KMS-11 (cell line): ENCODE results near the gene CAPN1.
"Not testable (repeated sequence)": the region's sequence is repeated elsewhere in the genome, so short reads cannot be mapped to it uniquely, and the experiment has no call there.

Experiments
- H2AFZ ChIP-seq: fragments of 200-600 bp; sonication (generic); 2 replicates; pipeline ENCODE4 v1.6.1; 2016; ENCODE audit warnings: antibody characterized with exemption, mixed run types, low read depth
- H3K27ac ChIP-seq: fragments of 200-600 bp; sonication (generic); 2 replicates; pipeline ENCODE4 v1.6.1; 2016; ENCODE audit warnings: mild to moderate bottlenecking, mixed run types
- H3K27me3 ChIP-seq: fragments of 200-600 bp; sonication (generic); 2 replicates; pipeline ENCODE4 v1.6.1; 2017; ENCODE audit warnings: mild to moderate bottlenecking, low read depth, mixed run types, moderate library complexity; ENCODE audit not compliant: insufficient read depth
- H3K36me3 ChIP-seq: fragments of 200-600 bp; sonication (generic); 2 replicates; pipeline ENCODE4 v1.6.1; 2017; ENCODE audit warnings: mild to moderate bottlenecking, mixed run types; ENCODE audit not compliant: insufficient read depth
- H3K4me1 ChIP-seq: fragments of 200-600 bp; sonication (generic); 2 replicates; pipeline ENCODE4 v1.6.1; 2016; ENCODE audit warnings: mild to moderate bottlenecking, low read depth, mixed run types; ENCODE audit not compliant: poor library complexity, severe bottlenecking
- H3K4me2 ChIP-seq: fragments of 200-600 bp; sonication (generic); 2 replicates; pipeline ENCODE4 v1.7.0; 2016; ENCODE audit warnings: mild to moderate bottlenecking, mixed run types
- H3K4me3 ChIP-seq: fragments of 200-600 bp; sonication (generic); IDR thresholded peaks from 2 replicates; pipeline ENCODE4 v1.6.1; 2017; ENCODE audit warnings: low read depth, low read length, mixed read lengths; ENCODE audit not compliant: insufficient read depth
- H3K79me2 ChIP-seq: fragments of 200-600 bp; sonication (generic); 2 replicates; pipeline ENCODE4 v1.6.1; 2016; ENCODE audit warnings: low read depth, mixed run types; ENCODE audit not compliant: insufficient read depth
- H3K9ac ChIP-seq: fragments of 200-600 bp; sonication (generic); 2 replicates; pipeline ENCODE4 v1.6.1; 2016; ENCODE audit warnings: mild to moderate bottlenecking, mixed run types
- H4K20me1 ChIP-seq: fragments of 200-600 bp; sonication (generic); 2 replicates; pipeline ENCODE4 v1.6.1; 2016; ENCODE audit warnings: mild to moderate bottlenecking, mixed run types; ENCODE audit not compliant: insufficient read depth
- TF ChIP-seq, protein P1 (sequence below): fragments of 200-600 bp; sonication (generic); conservative IDR thresholded peaks from 2 replicates; pipeline ENCODE4 v1.6.1; 2017; ENCODE audit warnings: low read depth, mild to moderate bottlenecking, antibody characterized with exemption, low read length, moderate library complexity, mixed read lengths

Gene CAPN1

DNA sequence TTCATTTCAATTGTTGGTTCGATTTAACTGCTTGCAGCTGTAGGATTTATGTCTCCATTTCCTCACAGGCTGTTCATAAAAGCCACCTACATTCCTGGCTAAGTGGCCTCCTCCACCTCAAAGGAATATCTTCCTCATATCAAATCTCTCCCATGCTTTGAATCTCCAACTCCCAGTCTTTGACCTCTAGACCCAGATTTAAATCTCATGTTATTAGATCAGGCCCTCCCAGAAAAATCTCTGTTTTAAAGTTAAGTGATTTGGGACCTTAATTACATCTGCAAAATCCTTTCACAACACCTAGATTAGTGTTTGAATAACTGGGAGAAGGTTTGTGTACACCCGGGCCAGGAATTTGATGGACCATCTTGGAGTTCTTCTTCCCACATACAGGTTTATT lies 46.2 kb downstream of the CAPN1 start:
- Histone ChIP-seq H3K9ac (no peak overlapping the region), H3K4me1 (peaks cover 10% of the 10 kb centered on the region), H3K79me2 (no peaks in the 10 kb centered on the region), H3K36me3 (no peaks in the 10 kb centered on the region), H3K27ac (no peak overlapping the region), H3K4me2 (no peak overlapping the region), H3K4me3 (no peak overlapping the region), H2AFZ (no peak overlapping the region), H3K27me3 (peaks cover 11% of the 10 kb centered on the region; the same call in 1 of the 2 replicates), H4K20me1 (no peaks in the 10 kb centered on the region)
- TF ChIP-seq, protein P1, sequence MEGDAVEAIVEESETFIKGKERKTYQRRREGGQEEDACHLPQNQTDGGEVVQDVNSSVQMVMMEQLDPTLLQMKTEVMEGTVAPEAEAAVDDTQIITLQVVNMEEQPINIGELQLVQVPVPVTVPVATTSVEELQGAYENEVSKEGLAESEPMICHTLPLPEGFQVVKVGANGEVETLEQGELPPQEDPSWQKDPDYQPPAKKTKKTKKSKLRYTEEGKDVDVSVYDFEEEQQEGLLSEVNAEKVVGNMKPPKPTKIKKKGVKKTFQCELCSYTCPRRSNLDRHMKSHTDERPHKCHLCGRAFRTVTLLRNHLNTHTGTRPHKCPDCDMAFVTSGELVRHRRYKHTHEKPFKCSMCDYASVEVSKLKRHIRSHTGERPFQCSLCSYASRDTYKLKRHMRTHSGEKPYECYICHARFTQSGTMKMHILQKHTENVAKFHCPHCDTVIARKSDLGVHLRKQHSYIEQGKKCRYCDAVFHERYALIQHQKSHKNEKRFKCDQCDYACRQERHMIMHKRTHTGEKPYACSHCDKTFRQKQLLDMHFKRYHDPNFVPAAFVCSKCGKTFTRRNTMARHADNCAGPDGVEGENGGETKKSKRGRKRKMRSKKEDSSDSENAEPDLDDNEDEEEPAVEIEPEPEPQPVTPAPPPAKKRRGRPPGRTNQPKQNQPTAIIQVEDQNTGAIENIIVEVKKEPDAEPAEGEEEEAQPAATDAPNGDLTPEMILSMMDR = no peak

DNA sequence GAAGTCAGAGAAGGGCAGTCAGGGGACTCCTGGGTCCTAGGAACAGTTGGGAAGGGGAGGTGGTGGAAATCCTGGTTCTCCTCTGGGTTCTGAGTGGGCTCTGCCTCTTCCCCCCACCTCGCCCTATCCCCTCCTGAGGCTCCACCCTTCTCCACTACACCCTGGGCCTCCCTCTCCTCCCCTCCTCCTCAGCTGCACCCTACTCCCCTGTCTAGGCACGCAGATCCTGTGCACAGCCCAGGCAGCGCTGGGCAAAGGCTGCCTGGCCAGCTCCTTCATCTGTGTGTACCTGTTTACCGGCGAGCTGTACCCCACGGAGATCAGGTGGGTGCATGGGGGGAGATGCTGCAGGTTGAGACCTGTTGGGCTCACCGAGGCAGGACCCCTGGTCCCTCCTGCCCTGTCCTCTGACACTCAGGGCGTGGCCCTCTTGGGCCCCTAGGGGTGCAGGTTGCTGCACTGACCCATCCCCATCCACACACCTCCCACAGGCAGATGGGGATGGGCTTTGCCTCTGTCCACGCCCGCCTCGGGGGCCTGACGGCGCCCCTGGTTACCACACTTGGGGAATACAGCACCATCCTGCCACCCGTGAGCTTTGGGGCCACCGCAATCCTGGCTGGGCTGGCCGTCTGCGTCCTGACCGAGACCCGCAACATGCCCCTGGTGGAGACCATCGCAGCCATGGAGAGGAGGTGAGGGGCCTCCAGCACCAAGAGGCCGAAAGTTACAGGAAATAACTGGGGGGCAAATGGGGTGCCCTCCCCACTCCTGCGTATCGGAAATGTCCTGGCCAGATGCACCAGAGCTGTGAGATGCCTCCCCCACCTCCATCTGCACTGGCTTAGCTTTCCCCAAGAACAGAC lies 54.7 kb downstream of the CAPN1 start:
- Histone ChIP-seq H3K27me3 (no peaks in the 10 kb centered on the region; the same call in 1 of the 2 replicates), H3K4me1 (no peaks in the 10 kb centered on the region), H3K79me2 (no peaks in the 10 kb centered on the region), H3K9ac (no peak overlapping the region), H3K36me3 (no peaks in the 10 kb centered on the region), H3K4me3 (no peak overlapping the region), H3K4me2 (no peak overlapping the region), H2AFZ (no peak overlapping the region), H3K27ac (no peak overlapping the region), H4K20me1 (no peaks in the 10 kb centered on the region)
- TF ChIP-seq, protein P1 = no peak

DNA sequence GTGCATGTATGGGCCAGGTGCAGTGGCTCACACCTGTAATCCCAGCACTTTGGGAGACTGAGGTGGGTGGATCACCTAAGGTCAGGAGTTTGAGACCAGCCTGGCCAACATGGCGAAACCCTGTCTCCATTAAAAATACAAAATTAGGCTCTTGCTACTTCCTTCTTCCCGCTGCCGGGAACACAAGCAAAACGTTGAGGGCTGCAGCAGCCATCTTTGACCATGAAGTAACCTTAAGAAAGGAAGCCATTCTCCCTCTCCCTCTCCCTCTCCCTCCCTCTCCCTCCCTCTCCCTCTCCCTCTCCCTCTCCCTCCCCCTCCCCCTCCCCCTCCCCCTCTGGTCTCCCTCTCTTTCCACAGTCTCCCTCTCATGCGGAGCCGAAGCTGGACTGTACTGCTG lies 56.6 kb downstream of the CAPN1 start:
- not testable (repeated sequence) for H3K4me1 ChIP-seq, H2AFZ ChIP-seq, H4K20me1 ChIP-seq, H3K36me3 ChIP-seq, H3K79me2 ChIP-seq, H3K9ac ChIP-seq, H3K4me2 ChIP-seq, H3K4me3 ChIP-seq, H3K27me3 ChIP-seq, H3K27ac ChIP-seq

DNA sequence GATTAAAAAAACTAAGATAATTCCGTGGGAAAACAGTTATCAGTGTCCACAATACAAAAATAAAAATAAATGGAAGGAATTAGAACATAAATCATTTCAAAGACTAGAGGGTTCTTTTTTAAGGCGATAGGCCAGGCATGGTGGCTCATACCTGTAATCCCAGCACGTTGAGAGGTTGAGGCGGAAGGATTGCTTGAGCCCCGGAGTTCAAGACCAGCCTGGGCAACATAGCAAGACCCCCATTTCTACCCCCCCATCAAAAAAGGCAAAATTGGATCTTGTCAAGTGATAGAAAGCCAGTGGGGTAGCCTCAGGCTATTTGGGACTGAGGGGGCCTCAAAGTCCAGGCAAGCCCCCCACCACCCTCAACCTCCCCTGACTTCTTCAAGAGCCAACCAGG lies 59.4 kb downstream of the CAPN1 start:
- H3K27ac ChIP-seq = no peak overlapping the region
- TF ChIP-seq, protein P1 = no peak
- H3K36me3 ChIP-seq = no peaks in the 10 kb centered on the region
- no peaks in the 10 kb centered on the region for H4K20me1 ChIP-seq
- H3K27me3 ChIP-seq = no peaks in the 10 kb centered on the region; the same call in 1 of the 2 replicates
- H2AFZ ChIP-seq = no peak overlapping the region
- no peaks in the 10 kb centered on the region for H3K79me2 ChIP-seq
- no peaks in the 10 kb centered on the region for H3K4me1 ChIP-seq
- no peak overlapping the region for H3K9ac ChIP-seq
- H3K4me2 ChIP-seq = no peak overlapping the region
- no peak overlapping the region for H3K4me3 ChIP-seq

DNA sequence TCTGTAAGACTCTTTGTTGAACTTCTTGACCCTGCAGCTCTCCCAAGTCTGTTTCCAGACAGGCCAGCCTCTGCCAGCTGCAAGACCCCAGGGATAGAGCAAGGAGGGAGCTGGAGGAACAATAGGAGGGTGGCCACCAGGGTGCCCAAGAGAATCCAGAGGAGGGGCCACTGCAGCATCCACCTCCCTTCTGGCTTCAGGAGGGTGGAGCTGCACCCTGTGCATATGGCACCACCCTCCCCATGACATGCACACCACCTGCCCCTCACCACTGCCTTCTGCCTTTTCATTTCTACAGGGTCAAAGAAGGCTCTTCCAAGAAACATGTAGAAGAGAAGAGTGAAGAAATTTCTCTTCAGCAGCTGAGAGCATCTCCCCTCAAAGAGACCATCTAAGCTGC lies 60.0 kb downstream of the CAPN1 start:
- H3K4me1 ChIP-seq = no peaks in the 10 kb centered on the region

More for the DNA sequence above, 60.0 kb downstream of the CAPN1 start:
- H3K36me3 ChIP-seq = no peaks in the 10 kb centered on the region
- no peak overlapping the region for H3K27ac ChIP-seq
- no peaks in the 10 kb centered on the region; the same call in 1 of the 2 replicates for H3K27me3 ChIP-seq
- TF ChIP-seq, protein P1 = no peak
- no peak overlapping the region for H3K4me2 ChIP-seq
- H4K20me1 ChIP-seq = no peaks in the 10 kb centered on the region
- H3K79me2 ChIP-seq = no peaks in the 10 kb centered on the region
- H2AFZ ChIP-seq = no peak overlapping the region
- no peak overlapping the region for H3K9ac ChIP-seq
- no peak overlapping the region for H3K4me3 ChIP-seq
